Activated CD8-positive, alpha-beta T cell treated with anti-CD3 and anti-CD28 coated beads, Interleukin-2, amount 10 ng/mL, durations not matched to agents 7 days and 5 days (primary cell): ENCODE measurements around the gene ARHGEF3. TPM values are rescaled to one million over a fixed set of nuclear protein-coding genes. Genes with fewer than 3 reads are reported as not detected.

Experiments
- ATAC-seq: fragments of 150-1000 bp; cut with Tn5 transposase; one replicate; pipeline ENCODE4 v1.10.0; 2021; ENCODE audit warnings: moderate library complexity
- CTCF ChIA-PET: fragments of 350-600 bp; sonication (Branson Sonifier 250); formaldehyde crosslinking; loops from one replicate; lab custom pipeline; 2021; ENCODE audit warnings: antibody characterized with exemption; lab: Charles Lee
- POLR2A ChIA-PET: fragments of 350-600 bp; sonication (Branson Sonifier 250); formaldehyde crosslinking; loops from one replicate; lab custom pipeline; 2021; ENCODE audit warnings: antibody characterized with exemption; lab: Charles Lee
- DNase-seq: peaks from one replicate; pipeline ENCODE4 v3.0.0-alpha.2; 2020
- H3K27ac Mint-ChIP-seq: one replicate; pipeline ENCODE4 v1.8.0; 2021; ENCODE audit warnings: mild to moderate bottlenecking, mixed read lengths
- H3K27me3 Mint-ChIP-seq: one replicate; pipeline ENCODE4 v1.8.0; 2021; ENCODE audit warnings: low read depth, mixed read lengths
- H3K36me3 Mint-ChIP-seq: one replicate; pipeline ENCODE4 v1.8.0; 2021; ENCODE audit warnings: low read depth, mixed read lengths
- H3K4me1 Mint-ChIP-seq: one replicate; pipeline ENCODE4 v1.8.0; 2021; ENCODE audit warnings: low read depth, mixed read lengths
- H3K4me3 Mint-ChIP-seq: one replicate; pipeline ENCODE4 v1.8.0; 2021; ENCODE audit warnings: mild to moderate bottlenecking, mixed read lengths
- H3K9me3 Mint-ChIP-seq: one replicate; pipeline ENCODE4 v1.8.0; 2022; ENCODE audit warnings: mixed read lengths; ENCODE audit not compliant: insufficient read depth
- total RNA-seq, 2 experiments: library from RNA; stranded (reverse); gene quantifications; one replicate each; pipeline ENCODE4 v1.2.3, GENCODE V29; 2021

ARHGEF3 gene
- total RNA-seq, 2 experiments from 2014 or later = 94.6 to 101 TPM

GRCh38 chr3:56818156-56818985 is 16.6 kb upstream of the ARHGEF3 start:
- H3K4me1 Mint-ChIP-seq = peaks cover 39% of the 10 kb centered on the region
- no peak for ATAC-seq
- H3K4me3 Mint-ChIP-seq = no peak overlapping the region
- H3K27me3 Mint-ChIP-seq = no peaks in the 10 kb centered on the region
- ChIA-PET POLR2A (interaction anchor here (0.6 to 1.9 kb wide), 3 partner anchors 17 to 136 kb away, joined by 3 to 5 read pairs (median 4); partner anchors contain the start of gene TASOR), CTCF (interaction anchor here (0.8 to 4.6 kb wide), 9 partner anchors 14 to 178 kb away, joined by 3 to 27 read pairs (median 4); partner anchors contain the start of gene ARHGEF3)
- no peak for DNase-seq
- no peak overlapping the region for H3K27ac Mint-ChIP-seq
- H3K9me3 Mint-ChIP-seq = no peaks in the 10 kb centered on the region
- peaks cover 21% of the 10 kb centered on the region for H3K36me3 Mint-ChIP-seq

DNA sequence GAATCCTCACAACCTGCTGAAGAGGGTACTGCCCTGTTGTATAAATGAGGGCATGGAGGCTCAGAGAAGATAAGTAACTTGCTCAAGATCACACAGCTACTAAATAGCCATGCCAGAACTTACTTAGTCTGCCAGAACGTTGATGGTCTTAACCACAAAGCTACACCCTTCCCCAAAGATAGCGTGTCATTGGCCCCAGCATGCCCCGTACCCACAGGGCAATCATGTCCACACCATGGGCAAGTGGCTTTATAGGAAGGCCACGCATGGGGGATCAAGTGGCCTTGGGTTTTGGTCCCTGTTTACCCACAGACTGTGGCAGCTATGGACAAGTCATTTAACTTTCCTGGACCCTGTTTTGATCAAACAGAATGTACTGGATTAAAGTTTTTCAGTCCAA is 15.9 kb upstream of the ARHGEF3 start:
- CTCF ChIA-PET = interaction anchor here (0.7 to 4.6 kb wide), 12 partner anchors 8 to 178 kb away, joined by 3 to 27 read pairs (median 4); partner anchors contain the start of gene ARHGEF3
- DNase-seq (no peak), ATAC-seq (no peak)
- POLR2A ChIA-PET = interaction anchor here (1.9 to 2.3 kb wide), 2 partner anchors 17 to 135 kb away, joined by 5 to 10 read pairs; partner anchors contain the start of genes ARHGEF3 and TASOR
- peaks cover 27% of the 10 kb centered on the region for H3K36me3 Mint-ChIP-seq
- H3K4me3 Mint-ChIP-seq = no peak overlapping the region
- no peaks in the 10 kb centered on the region for H3K27me3 Mint-ChIP-seq
- H3K9me3 Mint-ChIP-seq = no peaks in the 10 kb centered on the region
- H3K27ac Mint-ChIP-seq = no peak overlapping the region
- H3K4me1 Mint-ChIP-seq = peaks cover 42% of the 10 kb centered on the region

- Mint-ChIP-seq H3K9me3 (no peaks in the 10 kb centered on the region), H3K36me3 (peaks cover 27% of the 10 kb centered on the region), H3K27ac (no peak overlapping the region), H3K4me1 (peaks cover 58% of the 10 kb centered on the region), H3K27me3 (no peaks in the 10 kb centered on the region), H3K4me3 (no peak overlapping the region)
- ATAC-seq = no peak
- DNase-seq = no peak
- POLR2A ChIA-PET = interaction anchor here (2.3 kb wide), 1 partner anchor 15 kb away, joined by 10 read pairs; the partner anchor contains the start of gene ARHGEF3
- CTCF ChIA-PET = interaction anchor here (2.1 to 4.6 kb wide), 2 partner anchors 15 to 172 kb away, joined by 18 to 27 read pairs; partner anchors contain the start of gene ARHGEF3
Measured at GRCh38 chr3:56816061-56816460, 14.3 kb upstream of the ARHGEF3 start.

DNA sequence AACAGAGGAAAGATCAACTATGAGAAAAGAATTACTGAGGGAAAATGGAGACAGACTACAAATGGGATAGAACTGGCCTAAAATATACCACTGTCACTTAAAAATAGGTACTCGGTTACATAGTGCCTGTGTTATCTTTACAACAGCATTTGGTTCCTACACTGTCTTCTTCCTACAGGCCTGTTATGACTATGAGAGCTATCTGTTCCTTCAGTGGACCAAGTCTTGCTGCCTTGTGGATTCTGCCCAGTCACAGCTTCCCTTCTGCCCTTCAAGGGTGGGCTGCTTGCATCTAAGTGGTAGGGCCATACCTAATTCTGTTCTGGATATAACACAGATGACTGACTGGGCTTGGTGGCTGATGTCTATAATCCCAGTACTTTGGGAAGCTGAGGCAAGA is 13.8 kb upstream of the ARHGEF3 start:
- no peak for ATAC-seq
- no peak overlapping the region for H3K4me3 Mint-ChIP-seq

GRCh38 chr3:56813653-56813960 is 11.9 kb upstream of the ARHGEF3 start:
- ATAC-seq (no peak), DNase-seq (no peak)
- Mint-ChIP-seq H3K4me3 (peak overlapping the region; percentile 2), H3K9me3 (no peaks in the 10 kb centered on the region), H3K27me3 (no peaks in the 10 kb centered on the region), H3K4me1 (peaks cover 54% of the 10 kb centered on the region), H3K36me3 (peaks cover 18% of the 10 kb centered on the region), H3K27ac (peak overlapping the region; percentile 40)
- ChIA-PET POLR2A (interaction anchor here (0.6 to 1.4 kb wide), 3 partner anchors 25 to 102 kb away, joined by 3 to 5 read pairs (median 3); no protein-coding TSS in a partner anchor), CTCF (interaction anchor here (2.8 to 3.2 kb wide), 4 partner anchors 10 to 176 kb away, joined by 22 to 27 read pairs (median 24); partner anchors contain the start of gene ARHGEF3)

More for the DNA sequence above, 13.8 kb upstream of the ARHGEF3 start:
- Mint-ChIP-seq H3K36me3 (peaks cover 27% of the 10 kb centered on the region), H3K9me3 (no peaks in the 10 kb centered on the region), H3K4me1 (peaks cover 58% of the 10 kb centered on the region), H3K27me3 (no peaks in the 10 kb centered on the region), H3K27ac (peak overlapping the region; percentile 31)
- POLR2A ChIA-PET = interaction anchor here (2.3 kb wide), 1 partner anchor 15 kb away, joined by 10 read pairs; the partner anchor contains the start of gene ARHGEF3
- CTCF ChIA-PET = interaction anchor here (1.1 to 4.6 kb wide), 3 partner anchors 8 to 172 kb away, joined by 5 to 27 read pairs (median 18); partner anchors contain the start of gene ARHGEF3
- no peak for DNase-seq

DNA sequence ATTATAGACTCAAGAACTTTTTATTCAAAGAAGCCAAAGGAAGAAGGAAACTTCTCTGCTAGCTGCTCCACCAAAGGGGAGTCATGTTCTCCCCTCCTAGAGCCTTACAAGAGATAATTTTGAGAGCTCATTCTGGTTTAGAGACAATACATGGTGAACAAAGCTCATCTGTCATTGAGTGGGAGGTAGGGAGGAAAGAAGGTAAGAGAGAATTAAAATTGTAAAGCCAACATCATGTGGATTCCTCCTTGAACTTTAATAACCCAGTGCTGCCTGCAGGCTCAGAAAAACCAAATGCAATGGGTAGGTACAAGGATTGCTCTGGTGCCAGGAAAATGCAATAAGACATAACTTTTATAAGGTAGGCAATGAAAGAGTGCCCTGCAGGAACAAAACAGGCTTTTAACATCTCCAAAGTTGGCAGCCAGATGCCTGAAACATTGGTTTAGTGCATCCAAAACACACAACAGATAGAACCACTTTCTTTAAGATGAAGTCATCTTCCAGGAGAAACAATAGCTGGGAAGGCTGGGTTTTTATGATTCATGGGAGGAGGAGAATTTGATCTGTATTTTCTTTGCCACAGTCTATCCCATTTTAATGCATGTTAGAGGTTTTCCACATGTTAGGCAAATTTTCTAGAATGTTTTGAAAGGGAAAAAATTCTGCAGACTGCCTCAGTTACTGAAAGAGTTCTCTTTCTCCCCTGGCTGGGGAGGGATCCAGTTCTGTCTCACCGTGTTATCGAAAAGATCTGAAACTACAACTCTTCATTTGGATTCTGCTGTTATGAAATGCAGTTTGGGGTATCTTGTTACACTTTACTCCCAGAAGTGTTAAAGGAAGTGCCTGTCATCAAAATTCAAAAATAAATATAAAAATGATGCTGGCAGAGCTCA is 11.3 kb upstream of the ARHGEF3 start:
- peaks cover 18% of the 10 kb centered on the region for H3K36me3 Mint-ChIP-seq
- ChIA-PET CTCF (interaction anchor here (1.0 to 3.2 kb wide), 5 partner anchors 9 to 176 kb away, joined by 3 to 27 read pairs (median 24); partner anchors contain the start of gene ARHGEF3), POLR2A (interaction anchor here (0.6 to 1.4 kb wide), 4 partner anchors 25 to 104 kb away, joined by 3 to 8 read pairs (median 4); no protein-coding TSS in a partner anchor)

DNA sequence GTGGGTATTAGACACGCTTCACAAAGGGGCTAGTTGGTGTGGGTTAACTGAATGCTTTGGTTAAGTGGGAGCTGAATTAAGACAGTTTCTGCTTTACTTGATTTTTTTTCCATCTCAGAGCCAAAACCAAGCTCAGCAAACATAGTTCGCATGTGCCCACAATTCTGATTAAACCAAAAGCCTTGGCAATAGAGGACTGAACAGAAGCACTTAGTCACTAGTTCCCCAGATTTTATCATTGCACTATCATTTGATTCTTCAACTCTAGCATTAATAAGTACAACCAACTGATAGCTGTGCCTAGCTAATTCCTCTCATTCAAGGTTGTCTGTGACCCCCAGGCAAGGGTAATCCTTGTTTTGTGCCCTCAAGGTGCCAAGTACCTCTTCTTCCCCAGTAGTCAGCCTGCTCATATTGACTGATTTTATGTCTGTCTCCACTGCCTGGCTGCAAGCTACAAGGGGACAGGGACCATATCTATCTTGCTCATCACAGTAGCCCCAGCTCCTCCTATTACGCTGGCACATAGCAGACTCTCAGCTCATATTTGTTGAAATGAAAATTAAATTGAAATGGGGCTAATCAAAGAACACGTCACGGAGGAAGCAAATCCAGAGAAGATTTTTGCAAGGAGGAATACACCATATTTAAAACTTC is 9.9 kb upstream of the ARHGEF3 start:
- H3K36me3 Mint-ChIP-seq = peaks cover 15% of the 10 kb centered on the region
- no peak overlapping the region for H3K27ac Mint-ChIP-seq
- DNase-seq (no peak), ATAC-seq (no peak)
- POLR2A ChIA-PET = interaction anchor here (0.9 to 1.3 kb wide), 2 partner anchors 26 to 105 kb away, joined by 3 to 8 read pairs; no protein-coding TSS in a partner anchor
- no peaks in the 10 kb centered on the region for H3K9me3 Mint-ChIP-seq
- CTCF ChIA-PET = interaction anchor here (0.7 to 3.2 kb wide), 8 partner anchors 8 to 178 kb away, joined by 3 to 27 read pairs (median 13); partner anchors contain the start of gene ARHGEF3
- peaks cover 40% of the 10 kb centered on the region for H3K4me1 Mint-ChIP-seq
- H3K4me3 Mint-ChIP-seq = no peak overlapping the region
- H3K27me3 Mint-ChIP-seq = no peaks in the 10 kb centered on the region

More for the DNA sequence above, 11.3 kb upstream of the ARHGEF3 start:
- no peaks in the 10 kb centered on the region for H3K9me3 Mint-ChIP-seq
- DNase-seq (no peak), ATAC-seq (no peak)
- peak overlapping the region; percentile 2 for H3K4me3 Mint-ChIP-seq
- H3K27ac Mint-ChIP-seq = peak overlapping the region; percentile 40
- H3K4me1 Mint-ChIP-seq = peaks cover 48% of the 10 kb centered on the region
- H3K27me3 Mint-ChIP-seq = no peaks in the 10 kb centered on the region

DNA sequence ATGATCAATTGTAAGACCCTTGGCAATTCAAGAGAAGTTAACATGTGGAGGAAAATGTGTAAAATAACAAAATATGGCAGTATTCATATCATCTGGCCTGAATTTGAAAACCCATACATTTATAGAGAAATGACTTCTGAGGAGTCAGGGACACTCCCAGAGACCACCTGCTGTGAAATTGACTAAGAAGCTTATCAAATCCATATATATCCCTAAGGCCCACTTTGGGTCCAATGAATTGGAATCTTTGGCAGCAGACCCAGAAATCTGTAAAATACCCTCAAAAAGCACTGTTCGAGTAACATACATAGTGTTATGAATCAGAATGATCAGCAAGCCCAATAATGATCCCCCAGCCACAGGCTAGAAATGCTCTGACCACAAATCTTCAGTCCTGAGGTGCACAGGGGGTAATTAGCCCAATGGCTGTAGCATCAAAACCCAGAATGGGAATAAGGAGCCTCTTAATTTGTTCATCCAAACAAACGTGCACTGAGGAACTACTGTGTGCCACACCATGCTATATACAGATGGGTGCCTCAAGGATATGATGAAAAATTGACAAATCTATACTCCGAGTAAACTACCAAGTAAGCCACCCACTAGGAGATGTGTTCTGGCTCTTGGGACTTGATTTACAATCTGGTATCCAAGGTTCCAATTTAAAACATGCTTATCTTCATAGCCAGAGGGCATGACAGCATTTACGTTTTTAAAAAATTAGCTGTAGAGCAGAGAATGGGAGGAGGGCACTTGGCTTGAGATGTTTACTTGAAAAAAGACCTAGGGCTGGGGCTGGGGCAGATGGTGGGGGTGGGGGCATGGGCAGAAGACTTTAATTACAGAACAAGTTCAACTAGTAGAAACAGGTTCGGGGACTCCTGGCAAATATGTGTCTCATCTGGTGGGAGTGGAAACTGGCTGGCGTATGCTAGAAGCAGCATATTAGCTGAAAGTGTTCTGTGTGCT is 9.1 kb upstream of the ARHGEF3 start:
- Mint-ChIP-seq H3K9me3 (no peaks in the 10 kb centered on the region), H3K4me3 (no peak overlapping the region), H3K4me1 (peaks cover 36% of the 10 kb centered on the region), H3K27me3 (no peaks in the 10 kb centered on the region), H3K27ac (no peak overlapping the region), H3K36me3 (peaks cover 12% of the 10 kb centered on the region)
- POLR2A ChIA-PET = no interaction called here
- CTCF ChIA-PET = interaction anchor here (1.5 kb wide), 1 partner anchor 176 kb away, joined by 3 read pairs; no protein-coding TSS in a partner anchor
- no peak for ATAC-seq
- no peak for DNase-seq

- H3K27ac Mint-ChIP-seq = no peak overlapping the region
- ATAC-seq = no peak
- no peak overlapping the region for H3K4me3 Mint-ChIP-seq
- ChIA-PET CTCF (interaction anchor here (0.9 to 12.6 kb wide), 4 partner anchors 20 to 182 kb away, joined by 3 to 278 read pairs (median 100); no protein-coding TSS in a partner anchor), POLR2A (no interaction called here)
- no peaks in the 10 kb centered on the region for H3K36me3 Mint-ChIP-seq
- no peak for DNase-seq
- peaks cover 12% of the 10 kb centered on the region for H3K4me1 Mint-ChIP-seq
- no peaks in the 10 kb centered on the region for H3K9me3 Mint-ChIP-seq
- no peaks in the 10 kb centered on the region for H3K27me3 Mint-ChIP-seq
Measured at GRCh38 chr3:56806407-56806806, 4.7 kb upstream of the ARHGEF3 start.
